ENCODE measurements around the gene CNDP1. TPM values are rescaled to one million over a fixed set of nuclear protein-coding genes. Genes with fewer than 3 reads are reported as not detected.

The CNDP1 gene
- polyA plus RNA-seq, 3 donors = not detected

DNA sequence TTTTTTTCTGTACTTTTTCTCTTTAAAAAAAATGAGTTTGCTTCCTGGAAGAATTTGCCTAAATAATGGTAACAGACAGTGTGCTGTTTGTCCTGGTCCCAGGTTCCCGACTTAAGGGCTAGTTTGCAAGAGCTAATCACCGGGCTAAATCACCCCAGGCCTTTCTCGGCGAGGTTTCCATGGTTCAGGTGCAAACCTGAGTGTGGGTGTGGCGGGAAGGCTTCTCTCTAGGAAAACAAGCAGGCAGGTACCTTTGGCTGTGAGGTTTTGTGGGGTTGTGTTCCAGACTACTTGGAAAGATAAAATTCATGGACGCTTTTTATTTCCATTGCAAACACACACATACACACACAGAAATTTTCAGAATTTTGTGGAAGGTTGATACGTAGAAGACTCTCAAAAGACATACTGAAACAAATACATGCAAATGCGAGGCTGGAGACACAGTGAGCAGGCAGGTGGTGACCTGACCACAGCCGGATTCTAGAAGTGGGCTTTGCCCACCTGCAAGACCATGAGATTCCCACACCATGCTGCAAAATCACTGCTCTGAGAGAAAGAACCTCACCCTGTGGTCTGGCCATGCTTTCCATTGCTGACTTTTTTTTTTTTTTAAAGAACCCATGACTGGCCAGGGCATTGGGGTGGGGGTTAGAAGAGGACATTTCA is 815 bp downstream of the CNDP1 start:
- no peak for DNase-seq
- H2AFZ ChIP-seq (ENCODE audit: insufficient read depth, low read depth, low read length, poor library complexity, severe bottlenecking) = no peak overlapping the region
- H3K4me2 ChIP-seq (replicated peaks; ENCODE audit: extremely low read depth, low read length, poor library complexity, severe bottlenecking) = no peak overlapping the region
- H4K20me1 ChIP-seq (ENCODE audit: insufficient read depth, low read length) = no peaks in the 10 kb centered on the region
- Mint-ChIP-seq H3K4me3 (no peak overlapping the region), H3K27me3 (ENCODE audit: low read depth in 3 of 3) (peaks cover 0 to 2% (median 2%) of the 10 kb centered on the region in 3 donors), H3K27ac (no peak overlapping the region), H3K4me1 (peaks cover 3% of the 10 kb centered on the region), H3K36me3 (no peaks in the 10 kb centered on the region), H3K9me3 (peaks cover 0 to 7% (median 0%) of the 10 kb centered on the region in 7 donors)
- H3K4me3 ChIP-seq (replicated peaks in 1 of 3; ENCODE audit: low read depth in 2 of 3, low read length in 3 of 3) = no peak overlapping the region
- no peaks in the 10 kb centered on the region for H3K4me1 ChIP-seq (ENCODE audit: control insufficient read depth in 1 of 2, insufficient read depth in 2 of 2, low read length in 2 of 2)
- H3K79me2 ChIP-seq (ENCODE audit: insufficient read depth, low read length) = no peaks in the 10 kb centered on the region
- no peak overlapping the region for H3K9ac ChIP-seq (ENCODE audit: insufficient read depth, low read length, poor library complexity, severe bottlenecking)
- intact Hi-C loops (cut with micrococcal nuclease) = no loop called here
- no peaks in the 10 kb centered on the region for H3K36me3 ChIP-seq (replicated peaks in 1 of 2; ENCODE audit: control insufficient read depth in 1 of 2, insufficient read depth in 2 of 2, low read length in 2 of 2)
- TF ChIP-seq, protein P1, sequence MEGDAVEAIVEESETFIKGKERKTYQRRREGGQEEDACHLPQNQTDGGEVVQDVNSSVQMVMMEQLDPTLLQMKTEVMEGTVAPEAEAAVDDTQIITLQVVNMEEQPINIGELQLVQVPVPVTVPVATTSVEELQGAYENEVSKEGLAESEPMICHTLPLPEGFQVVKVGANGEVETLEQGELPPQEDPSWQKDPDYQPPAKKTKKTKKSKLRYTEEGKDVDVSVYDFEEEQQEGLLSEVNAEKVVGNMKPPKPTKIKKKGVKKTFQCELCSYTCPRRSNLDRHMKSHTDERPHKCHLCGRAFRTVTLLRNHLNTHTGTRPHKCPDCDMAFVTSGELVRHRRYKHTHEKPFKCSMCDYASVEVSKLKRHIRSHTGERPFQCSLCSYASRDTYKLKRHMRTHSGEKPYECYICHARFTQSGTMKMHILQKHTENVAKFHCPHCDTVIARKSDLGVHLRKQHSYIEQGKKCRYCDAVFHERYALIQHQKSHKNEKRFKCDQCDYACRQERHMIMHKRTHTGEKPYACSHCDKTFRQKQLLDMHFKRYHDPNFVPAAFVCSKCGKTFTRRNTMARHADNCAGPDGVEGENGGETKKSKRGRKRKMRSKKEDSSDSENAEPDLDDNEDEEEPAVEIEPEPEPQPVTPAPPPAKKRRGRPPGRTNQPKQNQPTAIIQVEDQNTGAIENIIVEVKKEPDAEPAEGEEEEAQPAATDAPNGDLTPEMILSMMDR (IDR thresholded peaks at IDR 0.05) = no peak
- 95% methylated on average over 4 of the region's 9 CpGs for WGBS (ENCODE audit: insufficient coverage)
- no peaks in the 10 kb centered on the region for H3K9me3 ChIP-seq (replicated peaks in 1 of 2; ENCODE audit: control insufficient read depth in 1 of 2, insufficient read depth in 1 of 2, low read length in 2 of 2)
- H3K27me3 ChIP-seq (ENCODE audit: control insufficient read depth in 2 of 2, insufficient read depth in 2 of 2, low read length in 2 of 2) = no peaks in the 10 kb centered on the region
- no peak overlapping the region for H3K27ac ChIP-seq (ENCODE audit: low read depth in 1 of 2, low read length in 2 of 2)

DNA sequence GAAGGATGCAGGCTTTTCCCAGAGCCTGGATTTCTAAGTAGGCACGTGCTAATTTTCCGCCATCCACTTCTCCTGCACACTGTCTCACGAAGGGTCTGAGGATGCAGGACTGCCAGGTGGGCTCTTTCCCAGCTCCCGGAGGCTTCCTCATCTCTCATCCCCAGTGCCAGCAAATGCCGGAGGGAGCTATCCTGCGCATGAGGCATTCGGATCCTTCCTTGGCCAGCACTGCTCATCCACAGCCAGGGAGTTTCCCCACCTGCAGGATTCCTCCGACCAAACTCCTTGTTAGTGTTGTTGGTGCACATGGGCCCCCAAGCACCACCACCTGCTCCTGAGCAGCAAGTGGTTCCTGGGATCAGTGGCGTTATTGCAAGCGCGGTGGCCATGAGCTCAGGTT is 5.0 kb downstream of the CNDP1 start:
- H2AFZ ChIP-seq (ENCODE audit: insufficient read depth, low read depth, low read length, poor library complexity, severe bottlenecking) = no peak overlapping the region
- Mint-ChIP-seq H3K4me3 (no peak overlapping the region), H3K27me3 (ENCODE audit: low read depth in 3 of 3) (peaks cover 1 to 3% (median 2%) of the 10 kb centered on the region in 3 donors), H3K27ac (no peak overlapping the region), H3K9me3 (peaks cover 0 to 7% (median 0%) of the 10 kb centered on the region in 7 donors), H3K36me3 (no peaks in the 10 kb centered on the region), H3K4me1 (peaks cover 3% of the 10 kb centered on the region)
- no peaks in the 10 kb centered on the region for H3K36me3 ChIP-seq (replicated peaks in 1 of 2; ENCODE audit: control insufficient read depth in 1 of 2, insufficient read depth in 2 of 2, low read length in 2 of 2)
- no peaks in the 10 kb centered on the region for H4K20me1 ChIP-seq (ENCODE audit: insufficient read depth, low read length)
- intact Hi-C loops (cut with micrococcal nuclease) = no loop called here
- H3K4me2 ChIP-seq (replicated peaks; ENCODE audit: extremely low read depth, low read length, poor library complexity, severe bottlenecking) = no peak overlapping the region
- H3K9me3 ChIP-seq (replicated peaks in 1 of 2; ENCODE audit: control insufficient read depth in 1 of 2, insufficient read depth in 1 of 2, low read length in 2 of 2) = no peaks in the 10 kb centered on the region
- H3K79me2 ChIP-seq (ENCODE audit: insufficient read depth, low read length) = no peaks in the 10 kb centered on the region
- DNase-seq = no peak
- no peak overlapping the region for H3K9ac ChIP-seq (ENCODE audit: insufficient read depth, low read length, poor library complexity, severe bottlenecking)
- H3K27ac ChIP-seq (ENCODE audit: low read depth in 1 of 2, low read length in 2 of 2) = no peak overlapping the region
- no peaks in the 10 kb centered on the region for H3K4me1 ChIP-seq (ENCODE audit: control insufficient read depth in 1 of 2, insufficient read depth in 2 of 2, low read length in 2 of 2)
- TF ChIP-seq, protein P1 (IDR thresholded peaks at IDR 0.05) = no peak
- no peak overlapping the region for H3K4me3 ChIP-seq (replicated peaks in 1 of 3; ENCODE audit: low read depth in 2 of 3, low read length in 3 of 3)
- H3K27me3 ChIP-seq (ENCODE audit: control insufficient read depth in 2 of 2, insufficient read depth in 2 of 2, low read length in 2 of 2) = no peaks in the 10 kb centered on the region
- WGBS (ENCODE audit: insufficient coverage) = 93% methylated on average over 10 of the region's 11 CpGs
